NOMO-1 (cell line): ENCODE measurements around the gene ID1.
"Not testable (repeated sequence)": the region's sequence is repeated elsewhere in the genome, so short reads cannot be mapped to it uniquely, and the experiment has no call there.

Source experiments
- DNase-seq, 2 experiments: peaks; one replicate each; lab custom pipeline; 2025; ENCODE audit not compliant: unreplicated experiment in 2 of 2; lab: John Stamatoyannopoulos, UW

The ID1 gene

DNA sequence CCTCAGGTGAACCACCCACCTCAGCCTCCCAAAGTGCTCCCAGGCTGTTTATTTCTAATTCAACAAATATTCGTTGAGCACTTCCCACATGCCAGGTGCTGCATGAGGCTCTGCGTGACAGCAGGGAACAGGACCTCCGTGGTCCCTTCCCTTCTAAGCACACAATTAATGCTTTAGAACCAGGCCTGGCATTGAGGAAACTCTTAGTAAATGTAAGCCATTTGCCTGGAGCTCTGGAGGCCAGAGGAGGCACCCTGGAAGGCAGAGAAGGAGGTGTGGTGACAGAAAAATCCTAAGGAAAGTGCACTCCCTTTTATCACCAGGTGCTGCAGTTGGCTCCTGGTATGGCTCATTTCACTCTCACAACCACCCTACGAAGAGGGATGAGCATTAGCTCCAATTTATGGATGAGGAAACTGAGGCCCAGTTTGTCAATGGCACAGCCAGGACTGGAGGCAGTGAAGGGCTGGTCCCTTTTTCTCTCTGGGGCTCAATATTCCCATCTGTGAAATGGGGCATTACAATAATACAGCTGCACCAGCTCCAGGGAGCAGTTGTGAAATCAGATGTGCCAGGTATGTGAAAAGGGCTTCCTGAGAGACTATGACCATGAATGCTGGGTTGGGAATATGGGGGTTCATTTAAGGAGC is 8.1 kb upstream of the ID1 start:
- DNase-seq, result no peak

DNA sequence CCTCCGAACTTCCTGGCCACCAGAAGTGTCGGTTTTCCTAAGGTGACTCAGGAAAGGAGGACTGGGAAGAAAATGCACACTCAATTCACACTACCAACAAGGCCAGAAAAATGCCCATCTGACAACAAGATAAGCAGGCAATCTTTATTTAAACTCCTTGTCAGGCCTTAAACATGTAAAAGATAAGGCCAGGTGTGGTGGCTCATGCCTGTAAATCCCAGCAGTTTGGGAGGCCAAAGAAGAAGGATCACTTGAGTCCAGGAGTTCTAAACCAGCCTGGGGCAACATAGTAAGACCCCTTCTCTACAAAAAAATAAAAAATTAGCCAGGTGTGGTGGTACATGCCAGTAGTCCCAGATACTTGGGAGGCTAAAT is 7.6 kb upstream of the ID1 start:
- DNase-seq, result no peak

DNA sequence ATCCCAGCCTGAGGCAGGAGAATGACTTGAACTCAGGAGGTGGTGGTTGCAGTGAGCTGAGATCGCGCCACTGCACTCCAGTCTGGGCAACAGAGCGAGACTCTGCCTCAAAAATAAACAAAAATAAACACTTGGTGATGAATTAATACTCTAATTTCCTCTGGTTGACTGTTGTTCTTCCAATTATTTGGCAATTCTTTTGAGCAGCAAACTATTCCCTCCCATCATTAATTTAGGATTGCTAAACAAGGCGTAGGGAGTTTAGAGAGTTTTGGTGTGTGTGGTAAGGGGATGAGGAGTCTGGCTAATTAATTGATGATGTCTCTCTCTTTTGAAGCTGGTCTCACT is 2.7 kb upstream of the ID1 start:
- DNase-seq, result no peak

DNA sequence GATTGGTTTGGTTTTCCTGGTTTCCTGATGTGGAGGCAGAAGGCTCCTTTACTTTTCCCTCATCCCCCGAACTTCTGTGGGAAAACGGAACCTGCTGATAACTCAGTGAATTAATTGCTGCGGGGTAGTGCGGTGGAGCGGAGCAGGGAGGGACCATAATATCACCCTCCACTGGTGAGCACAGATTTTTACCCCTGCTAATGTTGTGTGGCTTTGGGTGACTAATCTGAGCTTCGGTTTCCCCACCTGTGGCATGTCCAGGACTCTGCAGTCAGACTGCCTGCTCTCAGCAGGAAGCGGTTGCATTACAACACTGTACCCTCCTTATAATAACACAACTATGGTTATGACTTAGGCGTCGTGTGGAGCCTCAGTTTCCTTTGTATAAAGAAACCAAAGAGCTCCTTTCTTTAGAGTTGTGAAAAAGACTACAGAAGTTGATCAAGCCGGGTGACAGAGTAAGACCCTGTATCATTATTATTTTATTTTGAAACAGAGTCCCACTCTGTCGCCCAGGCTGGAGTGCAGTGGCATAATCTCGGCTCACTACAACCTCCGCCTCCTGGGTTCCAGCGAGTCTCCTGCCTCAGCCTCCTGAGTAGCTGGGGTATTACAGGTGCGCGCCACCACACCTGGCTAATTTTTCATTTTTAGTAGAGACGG is 2.2 kb upstream of the ID1 start:
- peak; percentile 67 to 85 for DNase-seq

DNA sequence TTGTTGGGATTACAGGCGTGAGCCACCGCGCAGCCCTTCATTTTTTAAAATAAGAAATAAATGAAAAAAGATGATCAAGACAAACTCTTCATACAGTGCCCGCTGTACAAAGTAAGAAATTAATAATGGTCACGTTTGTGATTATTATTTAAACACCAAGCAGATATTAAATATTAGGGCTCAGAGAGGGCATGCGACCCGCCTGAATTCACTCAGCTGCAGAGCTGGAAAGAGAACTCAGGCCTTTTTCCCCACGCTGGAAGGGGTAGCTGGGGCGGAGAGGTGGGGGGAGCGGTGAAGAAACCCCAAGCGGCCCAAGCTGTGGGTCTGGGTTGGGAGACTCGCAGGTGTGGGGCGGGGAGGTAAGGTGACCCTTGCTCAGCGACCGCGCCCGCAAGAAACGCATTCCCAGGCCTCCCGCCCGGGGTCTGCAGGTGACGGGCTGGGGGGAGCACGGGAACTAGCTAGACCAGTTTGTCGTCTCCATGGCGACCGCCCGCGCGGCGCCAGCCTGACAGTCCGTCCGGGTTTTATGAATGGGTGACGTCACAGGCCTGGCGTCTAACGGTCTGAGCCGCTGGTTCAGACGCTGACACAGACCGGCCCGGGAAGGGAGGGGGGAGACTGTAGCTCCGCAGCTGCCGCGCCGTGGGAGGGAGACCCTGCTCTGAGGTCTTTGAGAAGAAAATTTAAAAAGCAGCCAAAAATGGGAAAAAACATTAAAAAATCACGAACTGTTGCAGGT is 1.1 kb upstream of the ID1 start:
- DNase-seq, result peak; percentile 75 to 82

DNA sequence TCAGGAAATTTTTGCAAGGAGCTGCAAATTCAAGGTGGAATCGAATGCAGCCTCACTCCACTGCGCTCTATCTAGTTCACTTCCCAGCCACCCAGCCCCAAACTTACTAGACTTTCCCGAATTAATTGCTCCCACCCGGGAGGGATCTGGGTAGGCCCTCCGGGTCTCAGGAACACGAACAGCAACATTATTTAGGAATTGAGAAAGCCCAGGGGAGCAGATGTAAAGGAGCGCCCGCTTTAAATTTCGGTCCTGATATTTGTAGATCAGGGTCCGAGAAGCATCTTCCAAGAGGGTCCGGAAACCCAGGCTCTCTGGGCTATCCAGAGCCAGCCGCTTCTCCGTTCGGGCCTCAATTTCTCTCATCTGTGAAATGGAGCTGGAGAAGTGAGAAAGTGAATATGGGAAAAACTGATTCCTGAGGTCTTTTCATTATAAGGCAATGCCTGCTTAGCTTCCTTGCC is 490 bp upstream of the ID1 start:
- no peak for DNase-seq

DNA sequence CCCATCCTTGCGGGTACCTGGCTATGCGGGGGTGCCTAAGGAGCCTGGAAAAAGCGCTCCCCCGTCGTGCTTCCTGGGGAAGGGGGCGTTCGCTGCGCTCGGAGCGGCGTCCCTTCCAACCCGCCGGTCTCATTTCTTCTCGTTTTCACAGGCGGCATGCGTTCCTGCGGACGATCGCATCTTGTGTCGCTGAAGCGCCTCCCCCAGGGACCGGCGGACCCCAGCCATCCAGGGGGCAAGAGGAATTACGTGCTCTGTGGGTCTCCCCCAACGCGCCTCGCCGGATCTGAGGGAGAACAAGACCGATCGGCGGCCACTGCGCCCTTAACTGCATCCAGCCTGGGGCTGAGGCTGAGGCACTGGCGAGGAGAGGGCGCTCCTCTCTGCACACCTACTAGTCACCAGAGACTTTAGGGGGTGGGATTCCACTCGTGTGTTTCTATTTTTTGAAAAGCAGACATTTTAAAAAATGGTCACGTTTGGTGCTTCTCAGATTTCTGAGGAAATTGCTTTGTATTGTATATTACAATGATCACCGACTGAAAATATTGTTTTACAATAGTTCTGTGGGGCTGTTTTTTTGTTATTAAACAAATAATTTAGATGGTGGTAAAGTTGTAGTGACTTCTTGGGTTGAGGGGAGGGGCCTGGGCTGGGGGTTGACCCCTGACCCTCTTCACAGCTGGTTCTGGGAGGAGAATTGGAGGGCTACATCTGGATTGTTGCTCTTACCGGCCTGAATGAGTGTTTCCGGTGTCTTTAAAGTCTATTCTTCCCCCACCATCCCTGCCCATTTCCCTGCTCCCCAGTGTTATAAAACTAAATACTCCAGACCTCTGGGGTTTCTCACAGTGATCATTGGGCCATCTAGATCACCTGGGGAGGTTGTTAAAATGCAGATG is 1.1 kb downstream of the ID1 start:
- DNase-seq, result peak in 1 of 2 experiments; percentile 12

DNA sequence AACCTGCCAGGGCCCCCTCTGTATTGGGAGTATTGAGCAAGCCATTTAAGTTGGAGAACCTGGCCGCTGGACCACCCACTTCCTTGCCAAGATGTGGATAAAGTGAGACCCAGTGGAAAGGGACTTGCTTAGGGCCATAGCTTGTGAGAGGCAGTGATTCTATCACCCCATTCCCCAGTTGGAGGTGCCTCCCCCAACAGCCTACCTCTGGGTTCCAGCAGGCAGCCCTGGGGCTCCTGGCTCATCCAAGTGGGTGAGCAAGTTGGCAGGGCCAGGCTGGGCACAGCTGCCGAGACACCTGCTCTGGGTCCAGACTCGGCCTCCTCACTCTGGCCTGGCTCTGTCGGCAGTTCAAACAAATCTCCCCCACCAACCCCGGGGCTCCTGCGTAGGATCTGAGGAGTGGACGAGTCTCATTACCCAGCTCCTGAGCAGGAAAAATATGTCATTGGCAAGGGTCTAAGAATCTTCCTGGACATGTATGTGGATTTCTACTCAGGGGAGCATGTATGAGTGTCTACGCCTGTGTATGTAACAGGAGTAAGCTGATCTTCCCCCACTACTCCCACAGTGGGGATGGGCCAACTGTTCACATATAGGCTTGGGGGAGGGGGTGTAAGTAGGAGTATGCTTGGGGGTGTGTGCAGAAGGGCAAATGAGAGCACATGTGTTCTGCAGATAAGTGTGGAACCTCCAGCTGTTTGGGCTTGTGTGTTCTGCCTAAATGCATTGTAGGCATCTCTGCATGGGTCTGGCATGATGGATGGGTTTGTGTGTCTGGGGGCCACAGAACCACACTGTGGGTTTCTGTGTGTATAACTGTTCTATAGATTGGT is 1.9 kb downstream of the ID1 start:
- DNase-seq, result no peak

DNA sequence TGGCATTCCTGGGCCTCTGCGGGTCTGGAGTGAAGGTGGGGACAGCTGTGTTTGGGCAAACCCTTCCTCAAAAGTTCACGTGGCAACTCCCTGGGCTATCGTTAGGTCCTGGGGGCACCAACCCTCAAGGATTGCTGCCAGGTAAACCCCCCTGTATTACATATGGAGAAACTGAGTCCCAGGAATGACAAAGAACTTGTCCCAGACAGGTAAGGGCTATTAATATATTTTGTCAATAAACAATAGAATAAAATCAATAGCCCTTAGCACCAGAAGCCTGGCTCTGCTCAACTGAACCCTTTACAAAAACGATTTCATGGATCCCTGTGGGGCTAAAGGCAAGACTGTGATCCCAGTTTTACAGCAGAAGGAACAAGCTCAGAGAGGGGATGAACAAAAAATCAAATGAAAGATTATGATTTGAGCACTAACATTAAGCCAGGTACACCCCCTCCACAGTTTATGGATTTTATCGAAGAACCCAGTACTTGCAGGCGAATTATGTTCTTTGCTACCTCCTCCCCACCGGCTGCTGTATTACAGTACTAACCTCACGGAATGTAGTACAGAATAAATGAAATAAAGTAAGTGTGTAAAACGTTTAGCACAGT is 2.7 kb downstream of the ID1 start:
- no peak for DNase-seq

DNA sequence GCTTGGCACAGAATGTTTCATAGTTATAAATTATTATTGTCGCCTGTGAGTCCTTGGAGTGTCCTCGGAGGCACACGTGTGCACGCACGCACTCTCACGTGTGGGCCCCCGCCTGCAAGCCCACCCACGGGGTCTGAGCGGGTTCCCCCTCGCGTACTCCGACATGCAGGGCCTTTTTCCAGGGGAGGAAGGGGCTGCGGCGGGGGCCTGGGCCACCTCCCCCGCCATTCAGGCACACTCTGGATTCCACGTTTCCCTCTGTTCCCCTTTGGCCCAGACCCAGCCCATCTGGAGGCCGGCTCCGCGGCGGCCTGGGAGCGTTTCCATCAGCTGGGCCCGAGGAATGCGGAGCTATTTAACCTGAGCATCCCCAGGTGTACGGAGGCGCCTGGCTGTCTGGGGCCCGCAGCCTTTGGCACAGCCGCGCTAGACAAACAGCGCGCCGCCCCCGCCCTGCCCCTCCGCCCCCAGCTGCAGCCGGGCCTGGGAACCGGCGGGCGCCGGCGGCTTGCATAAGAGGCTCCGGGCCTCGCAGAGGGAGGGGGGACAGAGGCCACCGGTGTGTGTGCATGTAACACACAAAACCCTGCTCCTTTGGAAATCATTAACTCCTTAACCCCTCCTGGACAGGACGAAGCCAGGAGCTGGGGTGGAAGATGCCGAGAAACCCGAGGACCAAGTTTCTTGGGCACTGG is 3.3 kb downstream of the ID1 start:
- peak in 1 of 2 experiments; percentile 41 for DNase-seq

DNA sequence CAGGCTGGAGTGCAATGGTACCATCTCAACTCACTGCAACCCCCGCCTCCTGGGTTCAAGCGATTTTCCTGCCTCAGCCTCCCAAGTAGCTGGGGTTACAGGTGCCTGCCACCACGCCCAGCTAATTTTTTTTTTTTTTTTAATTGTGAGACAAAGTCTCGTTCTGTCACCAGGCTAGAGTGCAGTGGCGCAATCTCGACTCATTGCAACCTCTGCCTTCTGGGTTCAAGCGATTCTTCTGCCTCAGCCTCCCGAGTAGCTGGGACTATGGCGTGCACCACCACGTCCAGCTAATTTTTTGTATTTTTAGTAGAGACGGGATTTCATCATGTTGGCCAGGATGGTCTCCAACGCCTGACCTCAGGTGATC is 7.2 kb downstream of the ID1 start:
- not testable (repeated sequence) for DNase-seq

DNA sequence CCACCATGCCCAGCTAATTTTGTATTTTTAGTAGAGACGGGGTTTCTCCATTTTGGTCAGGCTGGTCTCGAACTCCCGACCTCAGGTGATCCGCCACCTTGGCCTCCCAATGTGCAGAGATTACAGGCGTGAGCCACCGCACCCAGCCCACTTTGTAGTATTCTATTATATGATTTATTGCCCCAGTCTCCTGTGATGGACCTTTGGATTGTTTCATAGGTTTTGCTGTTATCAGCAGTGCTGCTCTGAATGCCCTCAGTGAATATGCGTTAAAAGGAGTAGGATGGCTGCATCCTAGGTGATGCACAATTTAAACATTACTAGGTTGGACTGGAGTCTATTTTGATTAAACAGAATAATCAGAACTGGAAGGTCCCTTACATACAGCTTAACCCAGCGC is 10.3 kb downstream of the ID1 start:
- no peak for DNase-seq

DNA sequence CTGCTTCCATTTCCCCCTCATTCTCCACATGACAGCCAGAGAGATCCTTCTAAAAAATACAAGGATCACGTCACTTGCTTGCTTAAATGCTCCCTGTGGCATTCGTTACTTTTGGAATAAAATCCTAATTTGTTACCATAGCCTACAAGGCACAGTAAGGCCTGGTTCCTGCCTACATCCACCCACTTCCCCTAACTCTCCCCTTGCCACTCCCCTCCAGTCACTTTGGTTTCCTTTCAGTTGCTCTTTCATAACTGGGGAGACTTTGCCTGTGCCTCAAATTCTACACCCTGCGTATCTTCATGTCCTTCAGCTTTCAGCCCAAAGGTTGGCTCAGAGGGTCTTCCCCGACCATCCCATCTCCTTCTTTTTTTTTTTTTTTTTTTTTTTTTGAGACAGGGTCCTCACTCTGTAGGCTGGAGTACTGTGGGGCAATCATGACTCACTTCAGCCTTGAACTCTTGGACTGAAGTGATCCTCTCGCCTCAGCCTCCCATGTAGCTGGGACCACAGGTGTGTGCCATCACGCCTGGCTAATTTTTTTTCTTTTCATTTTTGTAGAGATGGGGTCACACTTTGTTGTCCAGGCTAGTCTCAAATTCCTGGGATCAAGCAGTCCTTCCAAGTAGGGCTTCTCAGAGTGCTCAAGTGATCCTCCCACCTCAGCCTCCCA is 12.5 kb downstream of the ID1 start:
- DNase-seq, result peak; percentile 84 to 94

DNA sequence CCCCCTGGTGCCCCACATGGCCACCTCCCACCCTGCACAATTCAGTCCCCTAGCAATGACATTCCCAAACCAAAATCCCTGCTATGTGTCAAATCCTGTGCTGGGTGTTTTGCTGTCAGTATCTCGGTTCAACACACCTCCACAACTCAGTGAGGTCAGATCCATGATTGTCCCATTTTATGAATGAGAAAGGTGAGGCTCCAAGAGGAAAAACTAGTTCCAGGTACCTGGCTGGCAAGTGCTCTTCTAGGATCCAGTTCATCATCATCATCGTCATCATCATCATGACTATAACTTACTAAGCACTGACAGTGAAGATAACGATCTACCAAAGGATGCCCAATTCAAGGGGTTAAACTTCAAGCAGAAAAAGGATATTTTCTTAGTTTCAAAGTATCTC is 15.2 kb downstream of the ID1 start:
- DNase-seq, result no peak

DNA sequence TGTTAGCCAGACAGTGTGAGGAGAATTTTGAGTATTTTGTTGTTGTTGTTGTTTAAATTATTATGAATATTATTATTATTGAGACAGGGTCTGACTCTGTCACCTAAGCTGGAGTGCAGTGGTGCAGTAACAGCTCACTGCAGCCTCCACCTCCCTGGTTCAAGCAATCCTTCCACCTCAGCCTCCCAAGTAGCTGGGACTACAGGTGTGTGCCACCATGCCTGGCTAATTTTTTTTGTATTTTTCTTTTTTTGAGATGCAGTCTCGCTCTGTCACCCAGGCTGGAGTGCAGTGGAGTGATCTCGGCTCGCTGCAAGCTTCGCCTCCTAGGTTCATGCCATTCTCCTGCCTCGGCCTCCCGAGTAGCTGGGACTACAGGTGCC is 18.0 kb downstream of the ID1 start:
- DNase-seq, result not testable (repeated sequence)

DNA sequence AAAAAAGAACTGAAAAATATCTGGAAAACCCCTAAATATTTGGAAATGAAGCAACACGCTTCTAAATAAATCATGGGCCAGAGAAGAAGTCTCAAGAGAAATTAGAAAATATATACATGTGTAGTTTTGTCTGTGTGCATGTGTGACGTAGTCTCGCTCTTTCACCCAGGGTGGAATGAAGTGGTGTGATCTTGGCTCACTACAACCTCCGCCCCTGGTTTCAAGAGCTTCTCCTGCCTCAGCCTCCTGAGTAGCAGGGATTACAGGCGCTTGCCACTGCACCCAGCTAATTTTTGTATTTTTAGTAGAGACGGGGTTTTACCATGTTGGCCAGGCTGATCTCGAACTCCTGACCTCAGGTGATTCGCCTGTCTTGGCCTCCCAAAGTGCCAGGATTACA is 21.4 kb downstream of the ID1 start:
- DNase-seq, result not testable (repeated sequence)

DNA sequence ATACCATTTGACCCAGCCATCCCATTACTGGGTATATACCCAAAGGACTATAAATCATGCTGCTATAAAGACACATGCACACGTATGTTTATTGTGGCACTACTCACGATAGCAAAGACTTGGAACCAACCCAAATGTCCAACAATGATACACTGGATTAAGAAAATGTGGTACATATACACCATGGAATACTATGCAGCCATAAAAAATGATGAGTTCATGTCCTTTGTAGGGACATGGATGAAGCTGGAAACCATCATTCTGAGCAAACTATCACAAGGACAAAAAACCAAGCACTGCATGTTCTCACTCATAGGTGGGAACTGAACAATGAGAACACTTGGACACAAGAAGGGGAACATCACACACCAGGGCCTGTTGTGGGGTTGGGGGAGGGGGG is 23.0 kb downstream of the ID1 start:
- not testable (repeated sequence) for DNase-seq

DNA sequence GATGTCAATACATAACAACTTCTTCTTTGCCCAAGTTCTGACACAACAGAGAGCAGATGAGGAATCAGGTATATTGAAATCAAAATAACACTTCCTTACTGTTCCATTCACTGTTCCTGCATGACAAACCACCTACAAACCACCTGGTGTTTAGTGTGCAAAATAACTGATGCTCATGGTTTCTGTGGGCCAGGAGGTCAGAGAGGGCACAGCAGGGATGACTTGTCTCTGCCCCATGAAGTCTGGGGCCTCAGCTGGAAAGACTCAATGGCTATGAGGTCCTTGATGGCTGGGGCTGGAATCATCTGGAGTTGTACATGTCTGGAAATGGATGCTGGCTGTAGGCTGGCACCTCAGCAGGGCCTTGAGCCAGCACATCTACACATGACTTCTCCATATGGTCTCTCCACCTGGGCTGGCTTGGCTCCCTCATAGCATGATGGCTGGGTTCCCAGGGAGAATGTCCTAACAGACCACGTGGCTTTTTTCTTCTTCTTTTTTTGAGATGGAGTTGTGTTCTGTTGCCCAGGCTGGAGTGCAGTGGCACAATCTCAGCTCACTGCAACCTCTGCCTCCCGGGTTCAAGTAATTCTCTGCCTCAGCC is 25.2 kb downstream of the ID1 start:
- DNase-seq, result no peak
